GM12872 (cell line): ENCODE results near the gene TMCO4.

ENCODE experiments used
- CTCF ChIP-seq: IDR thresholded peaks from 3 replicates; pipeline ENCODE4 v1.5.1; 2011; ENCODE audit warnings: low read depth, mild to moderate bottlenecking, low read length, moderate library complexity; ENCODE audit not compliant: insufficient read depth

Gene TMCO4

GRCh38 chr1:19705464-19705863 is 94.3 kb downstream of the TMCO4 start:
- no peak for TF ChIP-seq CTCF

- peak; percentile 96 for TF ChIP-seq CTCF
Observed at GRCh38 chr1:19704247-19705113, 95.2 kb downstream of the TMCO4 start.

- TF ChIP-seq CTCF, result no peak
Observed at GRCh38 chr1:19703280-19703679, 96.4 kb downstream of the TMCO4 start.

GRCh38 chr1:19700079-19700777 is 99.5 kb downstream of the TMCO4 start:
- TF ChIP-seq CTCF, result no peak

- TF ChIP-seq CTCF, result no peak
Observed at GRCh38 chr1:19698181-19698580, 101.5 kb downstream of the TMCO4 start.

GRCh38 chr1:19696820-19697219 is 102.9 kb downstream of the TMCO4 start:
- TF ChIP-seq CTCF, result no peak

GRCh38 chr1:19695772-19696171 is 103.9 kb downstream of the TMCO4 start:
- TF ChIP-seq CTCF, result no peak
